ENCODE measurements around the gene AEBP2.
A peak's percentile ranks its signal among the peaks of the same experiment; 100 is the strongest.
"Not testable (repeated sequence)": the region's sequence is repeated elsewhere in the genome, so short reads cannot be mapped to it uniquely, and the experiment has no call there.

The AEBP2 gene

GRCh38 chr12:19454837-19455236 is 15.5 kb downstream of the AEBP2 start:
- no peak for DNase-seq (ENCODE audit: low read depth)

GRCh38 chr12:19456176-19456575 is 16.9 kb downstream of the AEBP2 start:
- DNase-seq (ENCODE audit: low read depth): no peak

GRCh38 chr12:19457561-19457960 is 18.3 kb downstream of the AEBP2 start:
- DNase-seq (ENCODE audit: low read depth): no peak

GRCh38 chr12:19458733-19459132 is 19.4 kb downstream of the AEBP2 start:
- no peak for DNase-seq (ENCODE audit: low read depth)

GRCh38 chr12:19461999-19462398 is 22.7 kb downstream of the AEBP2 start:
- no peak for DNase-seq (ENCODE audit: low read depth)

GRCh38 chr12:19462406-19462805 is 23.1 kb downstream of the AEBP2 start:
- no peak for DNase-seq (ENCODE audit: low read depth)

GRCh38 chr12:19464192-19464580 is 24.9 kb downstream of the AEBP2 start:
- DNase-seq (ENCODE audit: low read depth): no peak

GRCh38 chr12:19465711-19466110 is 26.4 kb downstream of the AEBP2 start:
- DNase-seq (ENCODE audit: low read depth): no peak

GRCh38 chr12:19474147-19474546 is 34.9 kb downstream of the AEBP2 start:
- DNase-seq (ENCODE audit: low read depth): no peak

GRCh38 chr12:19475884-19476505 is 36.7 kb downstream of the AEBP2 start:
- DNase-seq (ENCODE audit: low read depth): not testable (repeated sequence)

- no peak for DNase-seq (ENCODE audit: low read depth)
These were observed 37.8 kb downstream of the AEBP2 start for GRCh38 chr12:19477071-19477470.

- no peak for DNase-seq (ENCODE audit: low read depth)
These were observed 41.2 kb downstream of the AEBP2 start for GRCh38 chr12:19480459-19480858.

- peak; percentile 19 for DNase-seq (ENCODE audit: low read depth)
These were observed 42.7 kb downstream of the AEBP2 start for GRCh38 chr12:19482036-19482435.

- DNase-seq (ENCODE audit: low read depth): peak; percentile 40
These were observed 43.3 kb downstream of the AEBP2 start for GRCh38 chr12:19482551-19483109.

- DNase-seq (ENCODE audit: low read depth): no peak
These were observed 44.4 kb downstream of the AEBP2 start for GRCh38 chr12:19483727-19484126.

- DNase-seq (ENCODE audit: low read depth): no peak
These were observed 45.4 kb downstream of the AEBP2 start for GRCh38 chr12:19484738-19485137.

- DNase-seq (ENCODE audit: low read depth): peak; percentile 40
These were observed 45.9 kb downstream of the AEBP2 start for GRCh38 chr12:19485240-19485639.

- DNase-seq (ENCODE audit: low read depth): no peak
These were observed 49.9 kb downstream of the AEBP2 start for GRCh38 chr12:19489168-19489567.

- no peak for DNase-seq (ENCODE audit: low read depth)
These were observed 51.6 kb downstream of the AEBP2 start for GRCh38 chr12:19490908-19491307.

GRCh38 chr12:19491863-19492262 is 52.6 kb downstream of the AEBP2 start:
- DNase-seq (ENCODE audit: low read depth): no peak

- no peak for DNase-seq (ENCODE audit: low read depth)
These were observed 57.1 kb downstream of the AEBP2 start for GRCh38 chr12:19496219-19496878.

- no peak for DNase-seq (ENCODE audit: low read depth)
These were observed 58.8 kb downstream of the AEBP2 start for GRCh38 chr12:19498099-19498498.

GRCh38 chr12:19499030-19499429 is 59.7 kb downstream of the AEBP2 start:
- no peak for DNase-seq (ENCODE audit: low read depth)

GRCh38 chr12:19506497-19506896 is 67.2 kb downstream of the AEBP2 start:
- peak; percentile 75 for DNase-seq (ENCODE audit: low read depth)

Measured in amniotic epithelial cell (primary cell).